Liver (tissue), 3 donors: Measurements from ENCODE around the gene PRKX.

ENCODE experiments used
- ATF3 ChIP-seq: IDR thresholded peaks from 2 replicates; pipeline ENCODE4 v1.6.1; 2016; ENCODE audit warnings: antibody characterized with exemption
- CTCF ChIP-seq: fragments of 150-350 bp; IDR thresholded peaks from 2 replicates; pipeline ENCODE4 v1.5.1; 2017; ENCODE audit warnings: improper control_type of control experiment, low read depth, low read length; ENCODE audit not compliant: missing input control
- EGR1 ChIP-seq, 2 donors: IDR thresholded peaks; 2 replicates each; pipeline ENCODE4 v1.6.1; 2016 to 2018; ENCODE audit warnings: antibody characterized with exemption in 2 of 2, low read depth in 2 of 2
- FOXA1 ChIP-seq: IDR thresholded peaks from 2 replicates; pipeline ENCODE4 v1.6.1; 2016; ENCODE audit warnings: antibody characterized with exemption
- GABPA ChIP-seq, 2 donors: IDR thresholded peaks in 1 of 2; conservative IDR thresholded peaks in 1 of 2; 2 replicates each; pipeline ENCODE4 v1.6.1; 2016; ENCODE audit warnings: antibody characterized with exemption in 2 of 2, mild to moderate bottlenecking in 1 of 2, moderate library complexity in 1 of 2
- JUND ChIP-seq, 2 donors: IDR thresholded peaks; 2 replicates each; pipeline ENCODE4 v1.6.1; 2016; ENCODE audit warnings: antibody characterized with exemption in 2 of 2
- MAX ChIP-seq: IDR thresholded peaks from 2 replicates; pipeline ENCODE4 v1.6.1; 2016; ENCODE audit warnings: antibody characterized with exemption
- NR2F2 ChIP-seq: IDR thresholded peaks from 2 replicates; pipeline ENCODE4 v1.6.1; 2016; ENCODE audit warnings: antibody characterized with exemption
- SP1 ChIP-seq: IDR thresholded peaks from 2 replicates; pipeline ENCODE4 v1.6.1; 2018; ENCODE audit warnings: antibody characterized with exemption, mild to moderate bottlenecking
- TAF1 ChIP-seq: conservative IDR thresholded peaks from 2 replicates; pipeline ENCODE4 v1.6.1; 2016; ENCODE audit warnings: antibody characterized with exemption, mild to moderate bottlenecking
- YY1 ChIP-seq: IDR thresholded peaks from 2 replicates; pipeline ENCODE4 v1.6.1; 2016; ENCODE audit warnings: antibody characterized with exemption, mild to moderate bottlenecking
- donor health status: healthy.
- donor health status: healthy.

GRCh38 chrX:3680459-3680858 lies 33.0 kb downstream of the PRKX start:
- no peak for TF ChIP-seq CTCF
- TF ChIP-seq MAX = no peak
- TF ChIP-seq EGR1 (IDR thresholded peaks at IDR 0.05; ENCODE audit: low read depth in 2 of 2) = no peak
- no peak for TF ChIP-seq ATF3
- no peak for TF ChIP-seq FOXA1
- no peak for TF ChIP-seq GABPA (IDR thresholded peaks at IDR 0.05 in 1 of 2, conservative IDR thresholded peaks at IDR 0.05 in 1 of 2)
- no peak for TF ChIP-seq TAF1
- no peak for TF ChIP-seq JUND (IDR thresholded peaks at IDR 0.05)
- TF ChIP-seq SP1 = no peak
- no peak for TF ChIP-seq YY1
- no peak for TF ChIP-seq NR2F2
